Measurements from ENCODE around the gene SLC8A2.
A peak's percentile ranks its signal among the peaks of the same experiment; 100 is the strongest.

Gene SLC8A2
- 0.05 to 0.39 (median 0.11) reads per million in 3 experiments for total RNA-seq

GRCh38 chr19:47471733-47472457 is at the start of gene SLC8A2:
Gene SLC8A2 (minus strand): TSS chr19:47471893. CDS start chr19:47466403, 5,490 bp downstream.
- DNase-seq, result peak; percentile 64

GRCh38 chr19:47520839-47521238 is 49.1 kb upstream of the SLC8A2 start:
- DNase-seq, result no peak

GRCh38 chr19:47520343-47520806 is 48.7 kb upstream of the SLC8A2 start:
- no peak for DNase-seq

- no peak for DNase-seq
Measured at GRCh38 chr19:47518854-47519253, 47.2 kb upstream of the SLC8A2 start.

GRCh38 chr19:47518139-47518538 is 46.4 kb upstream of the SLC8A2 start:
- no peak for DNase-seq

- peak; percentile 100 for DNase-seq
Measured at GRCh38 chr19:47514869-47515588, 43.3 kb upstream of the SLC8A2 start, which contains the start of gene NAPA. Gene NAPA (minus strand): TSS chr19:47515063. CDS start chr19:47514940, 123 bp downstream.

GRCh38 chr19:47514151-47514868 is 42.6 kb upstream of the SLC8A2 start:
- DNase-seq, result no peak

GRCh38 chr19:47512948-47513319 is 41.2 kb upstream of the SLC8A2 start:
- DNase-seq, result no peak

- DNase-seq, result no peak
Measured at GRCh38 chr19:47512183-47512947, 40.7 kb upstream of the SLC8A2 start.

GRCh38 chr19:47511681-47512080 is 40.0 kb upstream of the SLC8A2 start:
- no peak for DNase-seq

GRCh38 chr19:47511128-47511517 is 39.4 kb upstream of the SLC8A2 start:
- no peak for DNase-seq

GRCh38 chr19:47510516-47511127 is 38.9 kb upstream of the SLC8A2 start:
- no peak for DNase-seq

GRCh38 chr19:47509973-47510372 is 38.3 kb upstream of the SLC8A2 start:
- no peak for DNase-seq

GRCh38 chr19:47509170-47509847 is 37.6 kb upstream of the SLC8A2 start:
- no peak for DNase-seq

- no peak for DNase-seq
Measured at GRCh38 chr19:47508721-47509120, 37.0 kb upstream of the SLC8A2 start.

- no peak for DNase-seq
Measured at GRCh38 chr19:47507924-47508553, 36.3 kb upstream of the SLC8A2 start.

- DNase-seq, result no peak
Measured at GRCh38 chr19:47507012-47507411, 35.3 kb upstream of the SLC8A2 start.

- DNase-seq, result no peak
Measured at GRCh38 chr19:47506459-47506858, 34.8 kb upstream of the SLC8A2 start.

GRCh38 chr19:47505506-47505905 is 33.8 kb upstream of the SLC8A2 start:
- DNase-seq, result no peak

GRCh38 chr19:47503826-47504150 is 32.1 kb upstream of the SLC8A2 start:
- no peak for DNase-seq

- DNase-seq, result no peak
Measured at GRCh38 chr19:47503130-47503825, 31.6 kb upstream of the SLC8A2 start.

Data from central memory CD4-positive, alpha-beta T cell (primary cell).